GM21786 (cell line): Measurements from ENCODE around the gene SPATA32.

ENCODE experiments used
- ATAC-seq: cut with Tn5 transposase; IDR thresholded peaks from one replicate; pipeline ENCODE4 v1.9.1; 2021; ENCODE audit not compliant: unreplicated experiment

SPATA32 gene

GRCh38 chr17:45247429-45248131 lies 14.3 kb downstream of the SPATA32 start:
- peak; percentile 74 for ATAC-seq

- ATAC-seq: no peak
Observed at GRCh38 chr17:45246861-45247428, 14.9 kb downstream of the SPATA32 start.

- no peak for ATAC-seq
Observed at GRCh38 chr17:45246338-45246737, 15.6 kb downstream of the SPATA32 start.

DNA sequence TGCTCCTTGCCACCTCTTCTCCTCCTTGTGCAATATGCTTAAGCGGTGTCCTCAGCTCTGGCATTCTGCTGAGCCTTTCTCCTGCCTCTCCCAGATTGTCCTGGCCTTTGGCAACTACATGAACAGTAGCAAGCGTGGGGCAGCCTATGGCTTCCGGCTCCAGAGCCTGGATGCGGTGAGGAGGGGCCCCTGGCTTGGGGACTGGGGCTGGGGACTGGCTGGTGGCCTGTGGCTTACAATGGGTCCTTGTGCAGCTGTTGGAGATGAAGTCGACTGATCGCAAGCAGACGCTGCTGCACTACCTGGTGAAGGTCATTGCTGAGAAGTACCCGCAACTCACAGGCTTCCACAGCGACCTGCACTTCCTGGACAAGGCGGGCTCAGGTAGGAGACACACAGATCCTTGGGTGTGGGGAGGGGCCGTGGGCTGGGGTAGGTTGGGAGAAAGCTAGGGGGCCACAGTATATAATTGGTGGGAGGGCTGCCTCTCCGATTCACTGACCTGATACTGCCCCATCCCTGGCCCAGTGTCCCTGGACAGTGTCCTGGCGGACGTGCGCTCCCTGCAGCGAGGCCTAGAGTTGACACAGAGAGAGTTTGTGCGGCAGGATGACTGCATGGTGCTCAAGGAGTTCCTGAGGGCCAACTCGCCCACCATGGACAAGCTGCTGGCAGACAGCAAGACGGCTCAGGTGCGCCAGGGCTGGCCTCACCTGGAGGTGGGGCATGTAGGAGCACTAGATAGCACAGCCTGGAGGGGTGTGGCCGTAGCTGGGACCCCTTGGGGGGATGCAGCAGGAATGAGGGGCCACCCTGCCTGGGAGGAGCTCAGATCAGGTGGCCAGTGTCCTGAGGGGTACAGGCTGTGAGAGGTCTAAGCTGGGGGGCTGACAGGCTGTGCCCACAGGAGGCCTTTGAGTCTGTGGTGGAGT lies 16.9 kb downstream of the SPATA32 start:
- ATAC-seq: no peak

- ATAC-seq: no peak
Observed at GRCh38 chr17:45243750-45244149, 18.1 kb downstream of the SPATA32 start.

- no peak for ATAC-seq
Observed at GRCh38 chr17:45242029-45242414, 19.9 kb downstream of the SPATA32 start.

DNA sequence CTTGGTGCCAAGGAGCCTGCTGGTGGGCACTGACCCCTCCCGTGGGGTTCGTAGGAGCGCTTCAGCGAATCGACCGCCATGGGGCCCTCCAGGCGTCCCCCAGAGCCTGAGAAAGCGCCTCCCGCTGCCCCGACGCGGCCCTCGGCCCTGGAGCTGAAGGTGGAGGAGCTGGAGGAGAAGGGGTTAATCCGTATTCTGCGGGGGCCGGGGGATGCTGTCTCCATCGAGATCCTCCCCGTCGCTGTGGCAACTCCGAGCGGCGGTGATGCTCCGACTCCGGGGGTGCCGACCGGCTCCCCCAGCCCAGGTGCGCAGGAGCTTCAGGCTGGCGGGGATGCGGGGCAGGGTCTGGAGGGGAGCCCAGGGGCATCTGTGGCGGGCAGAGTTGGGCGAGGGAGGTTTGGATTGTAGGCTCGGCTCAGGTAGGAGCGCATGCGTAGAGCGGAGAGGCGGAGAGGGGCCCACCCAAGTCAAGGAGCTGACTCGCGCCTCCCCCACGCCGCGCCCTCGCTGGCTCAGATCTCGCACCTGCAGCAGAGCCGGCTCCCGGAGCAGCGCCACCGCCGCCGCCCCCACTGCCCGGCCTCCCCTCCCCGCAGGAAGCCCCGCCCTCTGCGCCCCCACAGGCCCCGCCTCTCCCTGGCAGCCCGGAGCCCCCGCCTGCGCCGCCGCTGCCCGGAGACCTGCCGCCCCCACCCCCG lies 20.4 kb downstream of the SPATA32 start:
- no peak for ATAC-seq

DNA sequence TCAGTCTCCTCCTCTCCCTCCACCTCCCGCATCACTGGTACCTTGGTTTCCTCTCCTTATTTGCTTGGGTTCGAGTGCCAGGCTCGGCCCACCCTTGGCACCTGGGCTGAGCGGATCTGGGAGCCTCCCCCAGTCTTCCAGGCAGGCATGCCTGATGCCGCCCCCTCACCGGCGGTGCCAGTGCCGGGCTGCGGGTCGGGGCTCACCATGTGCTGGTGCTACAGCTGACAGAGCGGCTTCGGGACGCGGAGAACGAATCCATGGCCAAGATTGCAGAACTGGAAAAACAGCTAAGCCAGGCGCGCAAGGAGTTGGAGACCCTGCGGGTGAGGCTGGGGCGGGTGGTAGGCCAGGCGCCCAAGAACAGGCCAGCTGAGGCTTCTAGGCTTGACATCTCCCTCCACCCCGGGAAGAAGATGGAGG lies 21.0 kb downstream of the SPATA32 start:
- ATAC-seq: no peak

GRCh38 chr17:45238155-45238774 lies 23.6 kb downstream of the SPATA32 start:
- no peak for ATAC-seq

GRCh38 chr17:45237686-45238085 lies 24.2 kb downstream of the SPATA32 start:
- ATAC-seq: no peak

- ATAC-seq: no peak
Observed at GRCh38 chr17:45236282-45236606, 25.6 kb downstream of the SPATA32 start.

GRCh38 chr17:45235416-45236281 lies 26.2 kb downstream of the SPATA32 start:
- ATAC-seq: no peak

GRCh38 chr17:45234641-45235415 lies 27.1 kb downstream of the SPATA32 start:
- ATAC-seq: no peak

DNA sequence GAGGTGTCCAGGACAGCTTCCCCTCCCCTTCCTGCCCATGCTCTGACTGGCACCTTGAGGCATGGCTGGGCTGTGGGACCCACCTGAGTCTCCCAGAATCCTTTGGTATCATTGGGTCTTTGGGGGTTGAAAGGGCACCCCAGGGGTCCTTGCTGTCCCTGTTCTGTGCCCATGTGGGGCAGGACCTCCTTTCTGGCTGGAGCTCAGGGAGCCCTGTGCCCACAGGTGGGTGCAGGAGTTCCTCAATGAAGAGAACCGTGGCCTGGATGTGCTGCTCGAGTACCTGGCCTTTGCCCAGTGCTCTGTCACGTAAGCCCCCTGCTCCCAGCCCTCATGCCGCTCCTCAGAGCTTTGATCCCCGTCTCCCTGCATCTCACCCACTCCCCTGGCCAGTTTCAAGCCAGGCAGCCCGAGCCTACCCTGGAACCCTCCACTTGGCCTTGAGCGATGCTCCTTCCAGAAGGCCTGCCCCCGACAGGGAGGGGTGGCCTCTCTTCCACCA lies 28.4 kb downstream of the SPATA32 start:
- ATAC-seq: no peak

GRCh38 chr17:45232514-45233422 lies 29.1 kb downstream of the SPATA32 start:
- no peak for ATAC-seq

- no peak for ATAC-seq
Observed at GRCh38 chr17:45231481-45232116, 30.3 kb downstream of the SPATA32 start.

GRCh38 chr17:45230787-45231480 lies 31.0 kb downstream of the SPATA32 start:
- ATAC-seq: no peak
